SK-N-SH (cell line): ENCODE results near the gene ST6GALNAC3.

ENCODE experiments used
- CTCF ChIP-seq: fragments of 200-600 bp; sonication (generic); IDR thresholded peaks from 2 replicates; pipeline ENCODE4 v1.6.1; 2017; ENCODE audit warnings: antibody characterized with exemption, mild to moderate bottlenecking, moderate library complexity
- GABPA ChIP-seq: IDR thresholded peaks from 2 replicates; pipeline ENCODE4 v1.4.0; 2012; ENCODE audit warnings: low read depth, mild to moderate bottlenecking
- MEF2A ChIP-seq: IDR thresholded peaks from 2 replicates; pipeline ENCODE4 v1.4.0; 2012; ENCODE audit warnings: low read depth, borderline replicate concordance
- USF1 ChIP-seq: IDR thresholded peaks from 2 replicates; pipeline ENCODE4 v1.4.0; 2012; ENCODE audit warnings: low read depth, borderline replicate concordance
- ZBTB33 ChIP-seq: IDR thresholded peaks from 2 replicates; pipeline ENCODE4 v1.4.0; 2012; ENCODE audit warnings: low read depth, borderline replicate concordance

GRCh38 chr1:76336931-76337371 lies 262.4 kb downstream of the ST6GALNAC3 start:
- no peak for TF ChIP-seq GABPA
- TF ChIP-seq MEF2A, result no peak
- no peak for TF ChIP-seq CTCF
- TF ChIP-seq USF1, result no peak
- TF ChIP-seq ZBTB33, result no peak
